DMS53 treated with DMSO at 0.1 percent for 48 hours (cell line): ENCODE measurements around the gene PTPN4.
A peak's percentile ranks its signal among the peaks of the same experiment; 100 is the strongest.

Experiments
- DNase-seq: peaks from one replicate; lab custom pipeline; 2025; ENCODE audit not compliant: unreplicated experiment; lab: John Stamatoyannopoulos, UW

PTPN4 gene

GRCh38 chr2:119732601-119733164, 27.0 kb upstream of the PTPN4 start:
- DNase-seq: no peak

DNA sequence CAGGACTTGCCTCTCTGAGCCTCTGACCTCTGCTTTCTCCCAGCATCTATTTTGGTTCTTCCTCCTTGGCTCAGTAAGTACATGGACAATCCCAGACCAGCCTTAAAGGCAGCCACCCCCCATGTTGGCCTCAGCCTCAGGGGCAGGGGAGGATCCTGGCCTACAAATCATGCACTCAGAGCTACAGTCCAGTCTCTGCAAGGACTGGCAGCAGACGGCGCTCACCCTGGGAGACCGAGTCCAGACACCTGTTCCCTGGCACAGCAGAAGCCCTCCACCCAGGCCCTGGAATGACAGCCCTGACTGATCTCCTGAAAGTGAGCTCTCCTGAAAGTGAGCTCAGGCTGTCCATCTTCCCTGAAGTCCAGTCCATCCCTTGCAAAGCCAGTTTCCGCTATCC, 25.7 kb upstream of the PTPN4 start:
- DNase-seq: no peak

DNA sequence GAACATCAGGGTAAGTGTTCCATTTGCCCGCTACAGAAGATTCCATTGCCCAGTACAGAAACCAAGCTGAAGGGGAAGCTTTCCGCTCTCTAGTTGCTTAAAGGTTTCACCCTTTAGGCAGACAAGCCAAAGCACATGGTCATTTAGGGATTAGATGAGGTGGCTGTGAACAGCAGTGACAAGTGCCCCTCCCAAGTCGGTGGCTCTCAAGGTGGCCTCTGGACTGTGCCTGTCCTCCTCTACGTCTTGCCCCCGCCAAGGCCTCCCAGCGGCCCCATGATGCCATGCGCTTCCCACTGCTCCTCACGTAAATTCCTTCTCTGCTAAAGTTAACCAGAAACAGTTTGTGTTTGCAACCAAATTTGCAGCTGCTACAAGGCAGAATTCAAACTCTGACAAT, 24.2 kb upstream of the PTPN4 start:
- no peak for DNase-seq

- no peak for DNase-seq
Observed at GRCh38 chr2:119736021-119736420, 23.7 kb upstream of the PTPN4 start.

DNA sequence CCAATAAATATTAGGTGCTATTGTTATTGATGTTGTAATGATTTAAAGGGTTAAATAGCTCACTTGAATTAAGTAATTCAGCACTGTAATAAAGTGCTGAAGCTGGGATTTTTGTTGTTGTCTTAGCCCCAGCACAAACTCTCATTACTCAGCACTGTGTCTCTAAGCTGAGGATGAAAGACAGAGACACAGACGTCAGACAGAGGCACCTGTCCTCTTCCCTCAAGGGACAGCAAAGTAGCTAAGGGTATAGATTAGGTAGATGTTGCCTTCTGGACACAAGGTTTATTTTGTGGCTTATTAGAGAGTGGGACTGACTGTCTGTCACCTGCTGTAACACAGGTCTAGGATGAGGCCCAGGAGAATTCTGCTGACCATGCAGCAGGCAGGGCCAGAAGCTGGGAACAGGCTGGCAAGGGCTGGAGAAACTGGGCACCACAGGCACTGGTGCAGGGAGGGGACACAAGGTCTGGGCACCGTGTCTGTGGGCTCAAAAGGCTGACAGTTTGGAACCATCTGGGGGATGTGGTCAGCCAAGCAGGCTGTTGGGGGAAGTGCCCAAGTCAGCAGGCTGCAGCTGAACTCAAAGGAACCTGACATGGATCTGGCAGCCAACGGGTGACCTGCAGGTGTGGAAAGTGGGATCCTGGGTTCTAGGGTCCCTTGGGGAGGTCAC, 20.0 kb upstream of the PTPN4 start:
- DNase-seq: no peak

- no peak for DNase-seq
Observed at GRCh38 chr2:119741001-119741400, 18.7 kb upstream of the PTPN4 start.

GRCh38 chr2:119741868-119742267, 17.9 kb upstream of the PTPN4 start:
- no peak for DNase-seq

- peak; percentile 95 for DNase-seq
Observed at GRCh38 chr2:119744335-119744939, 15.3 kb upstream of the PTPN4 start.

GRCh38 chr2:119745566-119745965, 14.2 kb upstream of the PTPN4 start:
- no peak for DNase-seq

DNA sequence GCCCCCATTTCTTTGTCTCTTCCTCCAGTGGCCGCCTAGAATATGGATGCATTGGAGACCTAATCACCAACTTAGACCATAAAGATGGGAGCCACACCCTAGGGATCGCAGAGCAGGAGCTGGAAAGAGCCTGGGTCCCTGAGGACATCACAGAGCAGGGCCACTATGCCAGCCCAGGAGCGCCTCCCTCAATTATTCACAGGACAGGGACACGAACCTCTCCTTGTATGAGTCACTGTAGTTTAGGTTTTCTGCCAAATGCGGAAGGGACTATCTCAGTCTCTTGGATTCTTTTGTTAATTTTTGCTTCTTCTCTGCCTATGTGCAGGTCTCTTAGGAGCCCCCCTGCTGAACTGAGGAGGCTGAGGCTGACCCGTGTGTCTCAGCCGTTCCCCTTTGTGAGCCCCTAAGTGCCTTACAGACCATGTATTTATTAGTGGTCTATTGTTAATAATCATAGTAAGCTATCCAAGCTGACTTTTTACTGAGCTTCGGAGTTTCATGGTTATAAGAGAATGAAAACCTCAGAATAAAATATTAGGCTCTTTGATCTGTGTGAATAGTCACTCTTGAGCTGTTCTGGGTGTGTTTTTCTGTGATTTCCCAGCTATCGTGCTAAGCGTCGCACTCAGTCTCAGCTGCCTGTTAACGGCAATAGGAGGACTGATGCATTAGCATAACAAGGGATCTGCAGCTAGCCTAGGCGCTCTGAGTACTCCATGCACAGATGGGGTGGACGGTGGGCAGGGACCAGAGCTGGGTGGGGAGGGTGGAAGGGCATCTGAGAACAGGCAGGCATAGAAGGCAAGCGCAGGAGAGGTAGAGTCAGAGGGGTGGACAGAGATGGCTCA, 12.7 kb upstream of the PTPN4 start:
- no peak for DNase-seq

GRCh38 chr2:119748135-119748534, 11.6 kb upstream of the PTPN4 start:
- no peak for DNase-seq

- no peak for DNase-seq
Observed at GRCh38 chr2:119749477-119750012, 10.2 kb upstream of the PTPN4 start.

- no peak for DNase-seq
Observed at GRCh38 chr2:119751706-119752105, 8.0 kb upstream of the PTPN4 start.

DNA sequence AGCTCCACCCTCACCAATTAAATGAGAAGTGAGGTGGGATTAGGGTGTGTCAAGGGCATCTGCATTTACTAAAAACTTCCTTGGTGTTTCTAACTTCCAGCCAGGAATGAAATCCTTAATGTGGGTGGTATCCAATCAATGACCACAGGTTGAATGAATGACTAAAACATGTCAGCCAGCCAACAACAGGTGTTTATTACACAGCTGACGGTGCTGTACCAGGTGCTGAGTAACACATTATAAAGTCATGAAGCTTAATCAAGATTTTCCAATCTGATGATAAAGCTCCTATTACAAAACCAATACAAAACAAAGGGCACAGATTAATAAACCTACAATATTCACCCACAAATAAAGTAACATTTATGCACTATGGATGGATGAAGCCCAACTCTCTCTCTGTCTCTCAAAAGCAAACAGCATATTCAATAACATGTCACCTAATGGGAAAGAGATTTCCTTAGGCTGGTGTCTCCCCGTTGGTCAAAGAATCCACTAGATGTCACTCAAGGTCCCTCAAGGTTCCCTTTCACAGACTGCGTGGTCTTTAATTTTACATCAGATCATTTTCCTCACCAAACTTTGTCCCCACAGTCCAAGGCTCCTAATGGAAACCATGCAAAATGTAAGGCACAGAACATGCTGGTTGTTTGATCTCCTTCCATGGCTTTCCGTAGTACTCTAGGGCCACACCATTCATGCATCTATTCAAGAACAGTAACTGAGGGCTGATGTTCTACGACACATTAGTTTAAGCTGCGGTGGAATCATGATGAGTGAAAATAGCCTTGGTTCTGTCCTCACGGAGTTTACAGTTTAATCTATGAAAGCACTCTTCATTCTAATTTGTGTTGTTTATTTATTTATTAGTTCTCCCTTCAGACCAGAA, 6.4 kb upstream of the PTPN4 start:
- DNase-seq: peak; percentile 61

DNA sequence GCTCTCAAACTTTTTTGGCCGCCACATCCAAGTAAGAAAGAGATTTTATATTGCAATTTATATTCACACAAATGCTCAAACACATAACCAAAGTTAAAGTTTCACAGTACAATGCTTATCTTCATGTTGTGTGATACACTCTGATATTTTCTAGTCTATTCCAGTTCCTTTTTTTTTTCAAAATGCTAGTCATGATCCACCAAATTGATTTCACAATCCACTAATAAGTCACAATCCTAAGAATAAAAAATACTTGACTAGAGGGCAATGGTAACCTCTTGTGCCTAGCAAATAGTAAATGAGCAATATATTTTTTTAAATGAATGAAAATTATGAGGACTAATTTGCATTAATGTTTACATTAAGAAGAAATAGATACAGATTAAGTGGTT, 5.8 kb upstream of the PTPN4 start:
- no peak for DNase-seq

- DNase-seq: no peak
Observed at GRCh38 chr2:119755906-119756305, 3.8 kb upstream of the PTPN4 start.

DNA sequence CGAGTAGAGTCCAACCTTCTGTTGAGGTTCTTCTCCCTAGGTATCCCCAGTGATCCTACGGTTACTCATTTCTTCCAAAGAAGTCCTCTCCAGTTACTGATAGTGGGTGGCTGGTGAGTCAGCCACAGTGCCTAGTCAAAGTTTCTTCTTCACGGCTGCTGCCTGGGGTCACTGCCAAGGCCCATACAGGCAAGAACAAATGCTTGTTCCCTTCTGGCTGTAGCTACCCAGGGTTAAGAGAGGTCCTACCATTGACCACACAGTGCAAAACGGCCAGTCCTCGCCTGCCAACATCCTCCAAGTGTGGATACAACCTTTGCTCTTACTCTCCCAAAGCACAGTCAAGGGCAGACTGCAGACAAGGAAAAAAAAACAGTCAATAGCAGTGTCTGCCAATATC, 2.9 kb upstream of the PTPN4 start:
- no peak for DNase-seq

DNA sequence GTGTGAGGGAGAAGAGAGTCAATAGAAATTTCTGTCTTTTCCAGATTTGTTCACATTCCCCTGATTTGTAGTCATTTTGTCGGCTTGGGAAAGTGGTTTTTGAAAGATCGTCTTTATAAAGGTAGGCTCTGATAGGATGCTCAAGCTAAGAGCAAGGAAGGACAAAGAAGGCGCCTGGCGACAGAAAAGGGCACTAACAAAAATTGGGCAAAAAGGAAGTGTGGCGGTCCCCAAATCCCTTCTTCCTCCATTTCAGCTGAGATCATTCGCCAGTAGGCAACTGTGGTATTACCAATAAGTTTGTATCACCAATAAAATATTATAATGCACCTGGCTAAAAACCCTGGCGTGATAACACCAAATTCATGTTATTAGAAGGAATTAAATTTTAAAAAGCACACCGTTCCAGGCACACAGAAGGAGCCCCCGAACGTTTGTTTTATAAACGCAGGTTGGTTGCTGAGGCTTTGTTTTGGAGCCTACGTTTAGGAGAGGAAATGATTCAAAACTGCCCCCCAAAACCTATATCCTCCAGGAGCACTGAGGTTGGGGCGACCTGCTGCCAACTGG, 756 bp upstream of the PTPN4 start:
- peak; percentile 34 for DNase-seq

DNA sequence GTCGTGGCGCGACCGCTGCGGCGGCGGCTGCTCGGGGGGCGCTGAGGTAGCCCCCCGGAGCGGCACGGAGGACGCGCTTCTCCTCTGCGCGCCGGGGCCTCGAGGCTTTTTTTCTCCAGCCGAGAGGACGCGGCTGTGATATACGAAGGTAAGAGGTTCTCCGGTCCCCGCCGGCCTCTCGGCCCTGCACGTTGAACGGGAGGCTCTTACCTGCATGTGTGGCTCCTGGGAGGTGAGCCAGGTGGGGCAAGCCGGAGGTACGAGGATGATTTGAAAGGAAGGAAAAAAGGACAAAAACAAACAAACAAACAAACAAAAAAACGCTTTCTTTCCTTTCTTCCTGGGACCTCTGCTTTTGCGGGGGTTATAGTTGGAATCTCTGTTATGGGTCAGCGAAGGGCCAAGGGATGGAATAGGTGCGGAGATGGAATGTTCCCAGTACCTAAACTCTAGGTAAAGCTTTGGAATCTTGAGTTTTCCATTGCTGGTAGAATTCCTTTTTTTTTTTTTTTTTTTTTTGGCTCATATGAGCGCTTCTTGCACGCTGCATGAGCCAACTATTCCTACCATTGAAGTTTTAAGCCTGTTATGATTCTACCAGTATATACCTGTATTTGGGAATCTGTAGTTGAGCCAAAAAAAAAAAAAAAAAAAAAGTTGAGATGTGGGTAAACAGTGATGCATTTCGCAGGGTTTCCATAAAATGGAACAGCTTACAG, 674 bp downstream of the PTPN4 start:
- DNase-seq: peak; percentile 15

- DNase-seq: peak; percentile 15
Observed at GRCh38 chr2:119760956-119761275, 1.2 kb downstream of the PTPN4 start.
